GM18951 (cell line): ENCODE results near the gene LZTR1.

Experiments
- POLR2A ChIP-seq: IDR thresholded peaks from 4 replicates; pipeline ENCODE4 v1.6.1; 2011; ENCODE audit warnings: mild to moderate bottlenecking; ENCODE audit not compliant: insufficient read length, insufficient read depth; ENCODE audit errors: extremely low read depth
- in situ Hi-C: fragments of 300-500 bp; cut with MboI; formaldehyde crosslinking; loops from one replicate; pipeline ENCODE4 v1.12.0; 2022; ENCODE audit warnings: low sequenced_read_pairs, mixed read lengths, inconsistent platforms; ENCODE audit not compliant: unreplicated experiment

The LZTR1 gene

GRCh38 chr22:21022507-21022906 lies 40.4 kb downstream of the LZTR1 start:
- in situ Hi-C loops = no loop called here
- no peak for TF ChIP-seq POLR2A

- in situ Hi-C loops = no loop called here
- TF ChIP-seq POLR2A = no peak
Measured at GRCh38 chr22:21022955-21023614, 41.0 kb downstream of the LZTR1 start.

GRCh38 chr22:21025266-21025665 lies 43.2 kb downstream of the LZTR1 start:
- no peak for TF ChIP-seq POLR2A
- in situ Hi-C loops = no loop called here

GRCh38 chr22:21025763-21026755 lies 44.0 kb downstream of the LZTR1 start:
- in situ Hi-C loops = no loop called here

GRCh38 chr22:21026783-21027692 lies 44.9 kb downstream of the LZTR1 start:
- in situ Hi-C loops = no loop called here
- TF ChIP-seq POLR2A = no peak

More at GRCh38 chr22:21025763-21026755, 44.0 kb downstream of the LZTR1 start:
- no peak for TF ChIP-seq POLR2A

GRCh38 chr22:21028277-21029251 lies 46.5 kb downstream of the LZTR1 start:
- TF ChIP-seq POLR2A = no peak
- in situ Hi-C loops = no loop called here

- TF ChIP-seq POLR2A = no peak
- in situ Hi-C loops = no loop called here
Measured at GRCh38 chr22:21029486-21030025, 47.5 kb downstream of the LZTR1 start.

- no peak for TF ChIP-seq POLR2A
- in situ Hi-C loops = no loop called here
Measured at GRCh38 chr22:21030032-21030431, 47.9 kb downstream of the LZTR1 start.

- in situ Hi-C loops = no loop called here
Measured at GRCh38 chr22:21030621-21031544, 48.8 kb downstream of the LZTR1 start.

GRCh38 chr22:21031545-21032036 lies 49.5 kb downstream of the LZTR1 start:
- no peak for TF ChIP-seq POLR2A
- in situ Hi-C loops = no loop called here

More at GRCh38 chr22:21030621-21031544, 48.8 kb downstream of the LZTR1 start:
- no peak for TF ChIP-seq POLR2A
